GM18508 (cell line): ENCODE data around the gene SMARCA2.

ENCODE experiments used
- ATAC-seq: cut with Tn5 transposase; IDR thresholded peaks from one replicate; pipeline ENCODE4 v1.9.1; 2021; ENCODE audit warnings: moderate number of reproducible peaks; ENCODE audit not compliant: insufficient read depth, unreplicated experiment

SMARCA2 gene

GRCh38 chr9:2198956-2199635 lies 183.9 kb downstream of the SMARCA2 start:
- ATAC-seq = no peak

GRCh38 chr9:2199999-2200796 lies 185.1 kb downstream of the SMARCA2 start:
- ATAC-seq = no peak

DNA sequence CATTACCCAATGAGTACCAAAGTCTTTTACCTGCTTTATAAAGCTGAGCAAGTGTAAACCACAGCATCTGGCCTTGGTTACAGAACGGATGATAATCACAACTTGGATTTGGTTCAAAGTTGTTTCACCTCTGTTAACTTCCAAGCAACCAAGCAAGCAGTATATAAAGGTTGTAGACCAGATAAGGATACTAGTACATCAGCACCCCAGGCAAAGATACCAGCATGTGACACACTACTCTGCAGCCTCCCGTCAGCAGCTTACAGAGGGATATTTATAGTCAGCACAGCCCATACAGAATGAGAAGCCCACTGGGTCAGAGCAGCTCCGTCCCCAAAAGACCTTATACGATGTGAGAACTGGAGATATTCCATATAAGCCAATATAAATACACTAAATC lies 193.3 kb downstream of the SMARCA2 start:
- no peak for ATAC-seq

- ATAC-seq = no peak
Measured at GRCh38 chr9:2208991-2209390, 193.8 kb downstream of the SMARCA2 start.

DNA sequence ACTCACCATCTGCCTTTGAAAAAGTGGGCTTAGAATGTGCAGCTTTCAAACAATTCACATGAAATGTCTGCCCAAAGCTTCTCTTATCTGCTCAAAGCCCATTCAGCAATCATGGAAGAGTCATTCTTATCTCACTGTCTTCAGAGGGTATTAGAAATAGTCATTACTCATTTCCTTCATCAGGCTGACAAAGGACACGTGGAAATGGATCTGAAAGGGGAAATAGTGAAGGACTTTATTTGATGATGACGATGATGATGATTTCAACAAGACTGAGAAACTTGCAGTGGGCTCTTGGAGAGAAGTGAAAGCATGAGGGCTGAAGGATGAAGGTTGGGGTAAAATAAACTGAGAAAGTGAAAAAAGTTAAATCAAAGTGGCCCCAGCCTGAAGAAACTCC lies 194.3 kb downstream of the SMARCA2 start:
- ATAC-seq = no peak

DNA sequence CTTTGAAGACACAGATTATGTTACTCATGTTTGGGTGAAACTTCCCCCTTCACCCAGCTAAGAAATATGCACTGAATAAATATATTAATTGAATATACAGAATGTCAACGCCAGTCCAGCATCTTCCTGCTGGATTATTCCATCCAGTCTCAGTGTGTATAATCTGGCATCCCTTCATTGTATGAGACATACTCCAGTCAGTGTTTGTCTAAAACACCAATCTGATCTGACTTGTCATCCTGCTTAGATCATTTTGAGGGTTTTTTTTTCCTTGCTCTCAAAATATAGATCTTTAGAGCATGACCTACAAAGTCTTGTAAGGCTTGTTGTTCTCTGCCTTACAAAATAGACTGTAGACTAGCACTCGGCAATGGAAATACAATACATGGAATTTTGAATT lies 195.1 kb downstream of the SMARCA2 start:
- ATAC-seq = no peak

DNA sequence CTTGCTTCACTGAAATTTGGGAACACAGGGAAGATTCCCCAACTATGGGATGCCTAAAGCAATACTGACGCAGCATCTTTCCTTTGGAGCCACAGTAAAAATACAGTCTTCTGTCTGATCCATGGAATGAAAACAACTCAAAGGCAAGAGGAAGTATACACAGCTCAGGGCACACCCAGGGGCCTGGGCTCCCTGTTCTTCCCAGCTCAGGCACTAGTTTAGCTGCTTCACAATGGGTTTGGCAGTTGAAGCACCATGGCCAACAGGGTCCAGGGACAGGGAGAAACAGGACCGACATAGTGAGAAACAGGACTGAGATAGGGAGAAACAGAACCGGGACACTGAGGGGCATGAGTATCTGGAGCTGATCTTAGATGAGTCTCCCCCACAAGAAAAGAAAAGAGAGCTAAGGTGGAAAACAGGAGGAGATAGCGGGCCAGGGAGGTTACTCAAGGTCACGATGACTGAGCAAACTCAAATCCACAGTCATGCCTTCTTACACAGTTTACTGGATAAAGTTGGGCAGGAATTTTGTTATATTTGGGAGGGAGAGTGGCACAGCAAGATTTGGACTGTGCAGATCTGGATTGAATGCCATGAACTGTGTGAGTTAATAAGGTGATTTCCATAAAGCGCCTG lies 198.8 kb downstream of the SMARCA2 start:
- no peak for ATAC-seq

DNA sequence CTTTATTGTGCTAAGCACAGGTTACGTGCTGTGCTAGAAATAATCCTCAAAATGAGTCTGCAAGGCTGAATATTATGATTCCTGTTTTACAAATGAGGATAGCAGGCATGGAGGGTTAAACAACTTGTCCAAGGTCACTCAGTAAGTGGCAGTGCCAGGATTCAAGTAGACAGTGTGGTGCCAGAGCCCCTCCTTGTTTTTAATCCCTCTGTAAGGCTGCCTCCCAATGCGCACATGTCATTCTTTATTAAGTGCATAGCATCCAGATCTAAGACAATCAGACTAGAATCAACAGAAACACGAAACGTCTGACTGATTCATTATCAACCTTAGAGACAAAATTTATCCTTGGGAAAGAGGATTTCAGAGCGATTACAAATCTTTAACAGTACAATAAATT lies 199.6 kb downstream of the SMARCA2 start:
- ATAC-seq = no peak

DNA sequence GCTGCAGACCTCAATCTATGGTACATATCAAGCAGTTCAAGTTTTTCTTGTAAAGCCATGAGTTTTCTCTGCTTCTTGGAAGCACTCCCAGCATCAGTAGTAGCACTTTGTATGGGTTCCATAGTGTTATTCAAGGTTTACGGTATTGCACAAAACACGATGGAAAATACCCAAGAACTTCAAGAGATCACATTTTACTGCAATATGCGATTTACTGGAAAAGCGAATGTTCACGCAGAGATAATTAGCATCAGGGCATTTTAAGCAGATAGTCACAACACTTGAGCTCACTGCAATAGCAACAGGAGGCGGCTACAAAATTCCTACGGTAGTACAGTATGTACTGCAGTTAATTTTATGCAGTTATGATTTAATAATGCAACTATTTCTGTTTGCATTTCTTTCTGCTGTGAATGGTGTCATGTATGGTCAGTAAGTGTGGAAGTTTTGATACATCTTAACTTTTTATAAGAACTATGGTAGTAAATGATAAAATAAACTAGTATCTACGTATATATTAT lies 200.8 kb downstream of the SMARCA2 start:
- no peak for ATAC-seq

DNA sequence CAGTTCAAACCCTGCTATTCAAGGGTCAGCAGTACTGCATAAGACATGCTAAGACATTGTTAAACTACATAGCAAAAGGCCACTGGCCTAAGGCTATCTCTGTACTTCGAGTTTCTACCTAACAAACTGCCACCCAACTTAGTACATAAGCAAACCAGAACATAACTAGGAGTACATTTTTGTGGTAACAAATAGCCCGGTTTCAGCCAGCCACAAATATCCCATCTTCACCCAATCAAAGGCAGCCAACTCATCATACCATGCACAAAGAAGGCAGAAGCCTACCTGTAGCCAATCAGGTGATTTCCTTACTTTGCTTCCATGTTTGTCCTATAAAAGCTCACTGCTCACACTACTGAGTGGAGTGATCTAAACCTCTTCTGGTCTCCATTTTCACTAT lies 201.4 kb downstream of the SMARCA2 start:
- no peak for ATAC-seq

DNA sequence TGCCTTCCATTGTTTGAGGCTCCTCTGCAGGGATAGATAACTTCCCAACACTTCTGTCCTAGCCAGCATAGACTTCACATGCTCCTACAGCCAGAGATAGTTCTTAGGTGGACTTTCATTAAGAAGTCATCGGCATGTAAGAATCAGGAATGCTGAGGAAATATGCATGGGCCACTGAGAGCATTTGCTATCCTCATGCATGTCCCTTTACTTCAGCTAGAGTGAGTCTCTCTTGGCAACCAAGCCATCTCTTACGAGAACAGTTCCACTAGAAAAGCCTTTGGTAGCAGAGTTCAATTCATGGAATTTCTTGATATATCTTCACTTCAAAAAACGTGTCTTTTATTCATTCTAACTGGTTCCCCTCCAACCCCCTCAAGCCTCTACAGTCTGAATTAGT lies 202.4 kb downstream of the SMARCA2 start:
- ATAC-seq = no peak

DNA sequence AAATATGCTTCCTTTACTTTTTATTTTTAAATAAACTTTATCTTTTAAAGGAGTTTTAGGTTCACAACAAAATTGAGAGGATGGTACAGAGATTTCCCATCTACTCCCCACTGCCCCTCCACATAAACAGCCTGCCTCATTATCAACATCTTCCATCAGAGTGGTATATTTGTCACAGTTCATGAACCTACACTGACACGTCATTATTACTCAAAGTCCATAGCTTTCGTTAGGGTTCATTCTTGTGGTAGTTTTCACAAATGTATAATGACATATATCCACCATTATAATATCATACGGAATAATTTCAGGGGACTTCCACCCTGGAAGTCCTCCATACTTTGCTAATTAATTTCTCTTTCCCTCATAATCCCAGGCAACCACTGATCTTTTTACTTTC lies 204.9 kb downstream of the SMARCA2 start:
- ATAC-seq = no peak

DNA sequence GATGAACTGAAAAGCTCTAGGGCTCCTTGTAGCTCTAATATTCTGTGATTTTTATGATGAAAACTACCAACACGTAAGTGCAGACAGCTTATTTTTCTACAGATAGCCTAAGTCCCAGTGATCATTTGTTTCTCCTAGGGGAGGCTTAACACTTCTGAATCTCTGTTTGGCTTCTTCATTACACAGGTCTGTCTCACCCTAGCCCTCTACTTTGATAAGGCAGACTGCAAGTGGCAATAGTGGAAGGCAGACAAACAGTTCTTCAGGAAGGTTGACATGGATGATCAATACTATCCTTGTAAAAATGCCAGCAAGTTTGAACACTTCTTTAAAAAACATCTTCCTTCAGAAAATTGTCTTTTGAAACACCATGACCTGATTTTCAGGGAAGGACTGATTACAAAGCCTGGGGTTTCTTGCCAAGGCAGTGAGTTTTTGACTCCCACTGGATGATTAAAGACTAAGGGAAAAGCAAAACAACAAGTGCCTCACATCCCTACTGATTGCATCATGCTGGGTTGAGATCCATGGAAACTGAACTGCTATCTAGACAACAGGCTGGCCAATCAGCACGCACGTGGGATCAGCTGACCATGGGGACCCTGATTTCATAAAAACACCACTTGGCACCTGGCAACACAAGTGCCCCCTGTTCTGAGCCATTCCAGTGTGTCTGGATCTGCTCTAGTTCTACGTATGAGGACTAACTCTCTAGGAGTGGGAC lies 212.2 kb downstream of the SMARCA2 start:
- ATAC-seq = no peak

DNA sequence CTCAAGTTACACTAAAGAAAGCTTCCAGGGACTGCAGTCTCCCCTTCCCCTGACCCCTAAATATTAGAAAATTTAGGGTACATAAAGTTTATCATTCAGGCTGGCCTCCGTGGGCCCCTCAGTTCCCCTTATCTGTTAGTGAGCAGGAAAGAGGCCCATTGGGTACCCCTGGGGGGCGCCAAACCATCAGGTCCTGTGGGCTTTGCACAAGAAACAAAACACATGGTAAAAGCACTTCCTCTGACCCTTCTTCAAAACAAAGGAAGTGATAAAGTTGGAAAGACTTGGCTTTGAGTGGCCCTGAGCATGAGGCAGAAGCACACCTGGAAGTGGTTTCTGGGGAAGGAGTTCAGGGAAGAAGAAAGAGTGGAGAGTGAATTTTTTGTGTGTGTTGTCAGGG lies 213.0 kb downstream of the SMARCA2 start:
- no peak for ATAC-seq

DNA sequence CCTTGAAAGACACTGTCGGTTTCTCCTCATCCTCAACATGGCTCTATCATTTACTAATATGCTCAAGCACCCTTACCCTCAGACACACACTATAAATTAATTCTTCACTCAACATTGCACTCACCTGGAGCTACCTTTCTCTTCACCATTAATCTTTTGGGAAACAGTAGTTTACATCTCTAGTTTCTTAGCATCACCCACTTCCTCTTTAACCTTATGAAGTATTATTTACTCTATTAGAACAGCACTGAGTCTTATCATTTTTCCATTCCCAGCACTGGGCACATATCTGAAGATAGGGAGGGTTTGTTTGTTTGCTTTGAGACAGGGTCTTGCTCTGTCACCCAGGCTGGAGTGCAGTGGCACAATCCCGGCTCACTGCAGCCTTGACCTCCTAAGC lies 213.5 kb downstream of the SMARCA2 start:
- ATAC-seq = no peak

GRCh38 chr9:2229109-2229721 lies 214.1 kb downstream of the SMARCA2 start:
- ATAC-seq = no peak

DNA sequence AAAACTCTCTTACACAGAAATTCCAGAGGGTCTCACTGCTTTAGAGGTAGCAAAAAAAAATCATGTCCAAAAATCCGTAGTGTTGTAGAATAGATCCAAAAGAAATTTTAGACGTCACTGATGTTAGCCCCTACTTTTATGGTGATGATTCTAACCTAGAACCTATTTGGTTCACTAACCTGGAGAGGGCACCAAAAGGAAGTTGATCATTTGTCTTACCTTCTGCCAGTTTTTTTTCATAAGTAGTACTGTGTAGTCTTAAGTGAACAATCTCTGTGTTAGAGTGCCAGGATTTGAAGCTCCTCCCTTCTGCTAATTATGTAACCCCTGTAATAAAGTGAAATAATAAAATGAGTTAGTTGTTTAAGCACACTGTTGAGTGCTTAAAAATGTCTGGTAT lies 215.2 kb downstream of the SMARCA2 start:
- no peak for ATAC-seq

- ATAC-seq = no peak
Measured at GRCh38 chr9:2231101-2231500, 216.0 kb downstream of the SMARCA2 start.

- no peak for ATAC-seq
Measured at GRCh38 chr9:2231829-2232228, 216.7 kb downstream of the SMARCA2 start.

- ATAC-seq = no peak
Measured at GRCh38 chr9:2233274-2233673, 218.1 kb downstream of the SMARCA2 start.
